PFSK-1 (cell line): ENCODE data around the gene SLC16A14.

Source experiments
- FOXP2 ChIP-seq: optimal IDR thresholded peaks from 2 replicates; pipeline ENCODE3; 2011; ENCODE audit warnings: borderline replicate concordance, control low read depth, inconsistent platforms; ENCODE audit not compliant: insufficient read depth; ENCODE audit errors: extremely low read length, extremely low read depth
- POLR2AphosphoS5 ChIP-seq: IDR thresholded peaks from 2 replicates; pipeline ENCODE4 v1.6.1; 2012; ENCODE audit warnings: low read depth, mild to moderate bottlenecking, control low read depth, low read length, moderate library complexity
- SIN3A ChIP-seq: IDR thresholded peaks from 2 replicates; pipeline ENCODE4 v1.6.1; 2012; ENCODE audit warnings: mild to moderate bottlenecking, low read length, moderate library complexity, borderline replicate concordance; ENCODE audit not compliant: insufficient read depth
- TAF1 ChIP-seq: IDR thresholded peaks from 2 replicates; pipeline ENCODE4 v1.6.1; 2012; ENCODE audit warnings: low read length, control low read depth, borderline replicate concordance; ENCODE audit not compliant: insufficient read depth
- TF ChIP-seq, protein P1 (sequence below), 2 experiments: IDR thresholded peaks; 2 replicates each; pipeline versions ENCODE4 v1.6.1 to v1.8.0; 2011 to 2012; ENCODE audit warnings: low read depth in 2 of 2, low read length in 2 of 2, control low read depth in 1 of 2, inconsistent platforms in 1 of 2, mild to moderate bottlenecking in 1 of 2, moderate library complexity in 1 of 2; ENCODE audit not compliant: insufficient read depth in 1 of 2

Gene SLC16A14

DNA sequence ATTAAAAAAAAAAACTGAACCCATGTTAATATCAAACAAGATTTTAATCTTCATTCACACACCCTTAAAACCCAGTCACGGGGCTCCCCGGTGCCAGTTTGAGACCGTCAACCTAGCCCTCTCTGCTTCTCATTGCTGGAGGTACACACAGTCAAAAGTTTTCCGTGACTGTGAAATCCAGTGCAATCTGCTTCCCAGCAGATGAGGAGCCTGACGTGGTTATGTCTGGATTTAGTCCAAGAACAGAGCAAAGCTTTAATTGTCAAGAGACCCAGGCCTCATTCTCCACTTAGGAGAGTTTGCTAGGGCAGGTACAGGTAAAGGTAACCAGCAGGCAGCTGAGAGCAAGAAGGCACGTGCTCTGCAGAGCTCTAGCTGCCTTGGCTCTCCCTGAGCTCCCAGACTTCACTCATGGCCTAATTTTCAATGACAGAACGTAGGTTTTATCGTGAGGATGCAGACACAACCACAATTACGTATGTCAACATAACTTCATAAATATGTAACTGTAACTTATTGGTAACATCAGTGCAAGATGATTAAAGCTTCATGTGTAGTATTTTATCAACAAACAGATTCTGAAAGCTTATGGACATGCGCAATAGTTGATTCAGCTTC is 56.3 kb downstream of the SLC16A14 start:
- TF ChIP-seq SIN3A (no peak), FOXP2 (no peak), TAF1 (no peak), POLR2AphosphoS5 (no peak)
- TF ChIP-seq, protein P1, sequence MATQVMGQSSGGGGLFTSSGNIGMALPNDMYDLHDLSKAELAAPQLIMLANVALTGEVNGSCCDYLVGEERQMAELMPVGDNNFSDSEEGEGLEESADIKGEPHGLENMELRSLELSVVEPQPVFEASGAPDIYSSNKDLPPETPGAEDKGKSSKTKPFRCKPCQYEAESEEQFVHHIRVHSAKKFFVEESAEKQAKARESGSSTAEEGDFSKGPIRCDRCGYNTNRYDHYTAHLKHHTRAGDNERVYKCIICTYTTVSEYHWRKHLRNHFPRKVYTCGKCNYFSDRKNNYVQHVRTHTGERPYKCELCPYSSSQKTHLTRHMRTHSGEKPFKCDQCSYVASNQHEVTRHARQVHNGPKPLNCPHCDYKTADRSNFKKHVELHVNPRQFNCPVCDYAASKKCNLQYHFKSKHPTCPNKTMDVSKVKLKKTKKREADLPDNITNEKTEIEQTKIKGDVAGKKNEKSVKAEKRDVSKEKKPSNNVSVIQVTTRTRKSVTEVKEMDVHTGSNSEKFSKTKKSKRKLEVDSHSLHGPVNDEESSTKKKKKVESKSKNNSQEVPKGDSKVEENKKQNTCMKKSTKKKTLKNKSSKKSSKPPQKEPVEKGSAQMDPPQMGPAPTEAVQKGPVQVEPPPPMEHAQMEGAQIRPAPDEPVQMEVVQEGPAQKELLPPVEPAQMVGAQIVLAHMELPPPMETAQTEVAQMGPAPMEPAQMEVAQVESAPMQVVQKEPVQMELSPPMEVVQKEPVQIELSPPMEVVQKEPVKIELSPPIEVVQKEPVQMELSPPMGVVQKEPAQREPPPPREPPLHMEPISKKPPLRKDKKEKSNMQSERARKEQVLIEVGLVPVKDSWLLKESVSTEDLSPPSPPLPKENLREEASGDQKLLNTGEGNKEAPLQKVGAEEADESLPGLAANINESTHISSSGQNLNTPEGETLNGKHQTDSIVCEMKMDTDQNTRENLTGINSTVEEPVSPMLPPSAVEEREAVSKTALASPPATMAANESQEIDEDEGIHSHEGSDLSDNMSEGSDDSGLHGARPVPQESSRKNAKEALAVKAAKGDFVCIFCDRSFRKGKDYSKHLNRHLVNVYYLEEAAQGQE (IDR thresholded peaks at IDR 0.05; ENCODE audit: insufficient read depth in 1 of 2, low read depth in 2 of 2, low read length in 2 of 2) = no peak

DNA sequence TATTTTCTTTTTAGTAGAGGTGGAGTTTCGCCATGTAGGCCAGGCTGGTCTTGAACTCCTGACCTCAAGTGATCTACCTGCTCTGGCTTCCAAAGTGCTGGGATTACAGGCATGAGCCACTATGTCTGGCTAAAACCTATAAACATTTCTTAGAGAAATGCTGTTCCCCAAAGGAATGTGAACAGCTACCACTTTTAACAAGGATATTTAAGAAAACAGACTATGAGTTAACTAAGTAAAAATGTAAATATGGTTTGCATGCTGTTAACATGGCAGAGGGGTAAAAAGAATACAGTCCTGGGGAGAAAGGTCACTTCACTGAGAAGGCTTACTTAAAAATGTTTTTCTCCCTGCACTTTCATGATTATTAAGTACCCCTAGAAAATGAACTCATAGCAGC is 57.1 kb downstream of the SLC16A14 start:
- no peak for TF ChIP-seq FOXP2
- no peak for TF ChIP-seq SIN3A
- TF ChIP-seq TAF1 = no peak
- no peak for TF ChIP-seq POLR2AphosphoS5
- TF ChIP-seq, protein P1 (IDR thresholded peaks at IDR 0.05; ENCODE audit: insufficient read depth in 1 of 2, low read depth in 2 of 2, low read length in 2 of 2) = no peak

DNA sequence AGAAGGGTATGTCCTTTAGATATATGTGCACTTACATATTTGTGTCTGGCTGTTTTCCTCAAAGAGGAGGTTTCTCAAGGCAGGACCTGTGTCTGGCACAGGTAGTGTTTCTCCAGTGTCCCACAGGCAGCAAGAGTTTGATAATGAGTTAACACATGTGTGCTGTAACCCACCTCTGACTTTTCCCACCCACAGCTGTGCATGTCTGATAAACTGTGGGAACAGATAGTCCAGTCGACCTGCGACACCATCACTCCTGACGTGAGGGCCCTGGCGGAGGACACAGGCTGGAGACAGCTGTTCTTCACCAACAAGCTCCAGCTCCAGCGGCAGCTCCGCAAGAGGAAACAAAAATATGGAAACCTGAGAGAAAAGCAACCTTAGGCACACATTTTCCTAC is 58.2 kb downstream of the SLC16A14 start:
- TF ChIP-seq, protein P1 (IDR thresholded peaks at IDR 0.05; ENCODE audit: insufficient read depth in 1 of 2, low read depth in 2 of 2, low read length in 2 of 2) = no peak
- TF ChIP-seq POLR2AphosphoS5 = no peak
- no peak for TF ChIP-seq FOXP2
- no peak for TF ChIP-seq TAF1
- no peak for TF ChIP-seq SIN3A

DNA sequence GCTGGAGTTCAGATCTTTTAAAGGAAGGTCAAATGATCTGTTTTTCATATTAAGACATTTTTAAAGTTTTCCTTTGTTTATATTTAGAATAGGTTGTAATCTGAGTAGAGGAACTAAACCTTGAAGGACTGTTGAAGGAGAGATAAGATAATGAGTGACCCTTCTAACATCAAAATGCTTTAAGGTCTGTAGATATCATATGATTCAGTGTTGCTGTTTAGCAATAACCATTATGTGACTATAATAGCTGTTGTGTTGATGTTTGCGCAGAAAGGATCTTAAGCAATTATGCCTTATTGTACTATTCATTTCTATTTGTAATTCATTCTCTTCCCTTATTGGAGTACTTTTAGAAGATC is 60.0 kb downstream of the SLC16A14 start:
- TF ChIP-seq POLR2AphosphoS5 = no peak
- TF ChIP-seq, protein P1 (IDR thresholded peaks at IDR 0.05; ENCODE audit: insufficient read depth in 1 of 2, low read depth in 2 of 2, low read length in 2 of 2) = no peak
